NT2/D1 (cell line): Measurements from ENCODE around the gene CD2.

Experiments used
- DNase-seq: peaks from one replicate; pipeline ENCODE4 v3.0.0-alpha.2; 2011; ENCODE audit warnings: low read depth, low spot score
- H3K27me3 ChIP-seq: 2 replicates; pipeline ENCODE4 v1.6.0; 2011; ENCODE audit warnings: mild to moderate bottlenecking; ENCODE audit not compliant: insufficient read length, insufficient read depth
- H3K36me3 ChIP-seq: 2 replicates; pipeline ENCODE4 v1.6.1; 2011; ENCODE audit warnings: mild to moderate bottlenecking, low read length, mixed read lengths; ENCODE audit not compliant: insufficient read depth, insufficient read length
- H3K4me1 ChIP-seq: 2 replicates; pipeline ENCODE4 v1.5.1; 2011; ENCODE audit not compliant: insufficient read depth, insufficient read length
- H3K4me3 ChIP-seq: 2 replicates; pipeline ENCODE4 v1.5.1; 2011; ENCODE audit warnings: low read depth; ENCODE audit not compliant: insufficient read length
- H3K9ac ChIP-seq: 2 replicates; pipeline ENCODE4 v1.6.0; 2011; ENCODE audit warnings: low read depth; ENCODE audit not compliant: insufficient read length
- H3K9me3 ChIP-seq: 2 replicates; pipeline ENCODE4 v1.5.1; 2011; ENCODE audit warnings: mild to moderate bottlenecking, low read length; ENCODE audit not compliant: insufficient read depth
- SUZ12 ChIP-seq: IDR thresholded peaks from 2 replicates; pipeline ENCODE4 v1.6.1; 2011; ENCODE audit not compliant: insufficient read length, insufficient read depth; ENCODE audit errors: extremely low read depth
- YY1 ChIP-seq: IDR thresholded peaks from 2 replicates; pipeline ENCODE4 v1.6.1; 2011; ENCODE audit not compliant: insufficient read length, insufficient read depth
- ZNF274 ChIP-seq: IDR thresholded peaks from 2 replicates; pipeline ENCODE4 v1.6.1; 2011; ENCODE audit warnings: mild to moderate bottlenecking, low read depth, low read length

The CD2 gene, protein sequence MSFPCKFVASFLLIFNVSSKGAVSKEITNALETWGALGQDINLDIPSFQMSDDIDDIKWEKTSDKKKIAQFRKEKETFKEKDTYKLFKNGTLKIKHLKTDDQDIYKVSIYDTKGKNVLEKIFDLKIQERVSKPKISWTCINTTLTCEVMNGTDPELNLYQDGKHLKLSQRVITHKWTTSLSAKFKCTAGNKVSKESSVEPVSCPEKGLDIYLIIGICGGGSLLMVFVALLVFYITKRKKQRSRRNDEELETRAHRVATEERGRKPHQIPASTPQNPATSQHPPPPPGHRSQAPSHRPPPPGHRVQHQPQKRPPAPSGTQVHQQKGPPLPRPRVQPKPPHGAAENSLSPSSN

GRCh38 chr1:116754198-116754977 lies at the start of gene CD2:
Gene CD2 (plus strand): TSS chr1:116754430. CDS start chr1:116754493, 63 bp downstream.
- Histone ChIP-seq H3K9ac (no peak within 1 kb of the TSS), H3K4me3 (no peak within 1 kb of the TSS), H3K27me3 (no peaks in the 10 kb centered on the region), H3K36me3 (no peaks in the 10 kb centered on the region), H3K9me3 (peaks cover 10% of the 10 kb centered on the region), H3K4me1 (no peaks in the 10 kb centered on the region)
- DNase-seq: no peak
- TF ChIP-seq YY1 (no peak), ZNF274 (no peak), SUZ12 (no peak)

GRCh38 chr1:116706123-116706522 lies 48.1 kb upstream of the CD2 start:
- no peak for TF ChIP-seq ZNF274
- TF ChIP-seq SUZ12: no peak
- no peak for TF ChIP-seq YY1
- H3K36me3 ChIP-seq: no peaks in the 10 kb centered on the region
- H3K9me3 ChIP-seq: peaks cover 18% of the 10 kb centered on the region; the same call in 1 of the 2 replicates
- DNase-seq: no peak
- H3K4me1 ChIP-seq: peaks cover 7% of the 10 kb centered on the region
- H3K4me3 ChIP-seq: no peak overlapping the region
- H3K27me3 ChIP-seq: no peaks in the 10 kb centered on the region
- no peak overlapping the region for H3K9ac ChIP-seq

DNA sequence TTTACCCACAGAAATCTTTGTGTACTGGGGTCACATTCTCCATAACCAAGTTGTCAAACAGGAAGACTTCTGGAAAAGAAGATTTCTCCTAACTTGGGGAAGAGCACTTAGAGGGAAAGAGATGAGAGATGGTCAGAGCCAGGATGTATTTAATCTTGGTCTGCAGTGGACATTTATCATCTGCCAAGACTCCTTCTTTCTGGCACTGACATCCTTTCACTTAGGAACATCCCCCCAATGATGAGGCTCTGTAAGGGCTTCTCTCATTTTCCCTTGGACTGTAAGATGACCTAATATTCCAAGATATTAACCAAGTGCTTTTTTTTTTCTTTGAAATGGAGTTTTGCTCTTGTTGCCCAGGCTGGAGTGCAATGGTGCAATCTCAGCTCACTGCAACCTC lies 47.4 kb upstream of the CD2 start:
- TF ChIP-seq YY1 (no peak), ZNF274 (no peak), SUZ12 (no peak)
- H3K4me1 ChIP-seq: peaks cover 11% of the 10 kb centered on the region
- no peak overlapping the region for H3K4me3 ChIP-seq
- peaks cover 18% of the 10 kb centered on the region; the same call in 1 of the 2 replicates for H3K9me3 ChIP-seq
- H3K36me3 ChIP-seq: no peaks in the 10 kb centered on the region
- DNase-seq: no peak
- no peaks in the 10 kb centered on the region for H3K27me3 ChIP-seq
- H3K9ac ChIP-seq: no peak overlapping the region

DNA sequence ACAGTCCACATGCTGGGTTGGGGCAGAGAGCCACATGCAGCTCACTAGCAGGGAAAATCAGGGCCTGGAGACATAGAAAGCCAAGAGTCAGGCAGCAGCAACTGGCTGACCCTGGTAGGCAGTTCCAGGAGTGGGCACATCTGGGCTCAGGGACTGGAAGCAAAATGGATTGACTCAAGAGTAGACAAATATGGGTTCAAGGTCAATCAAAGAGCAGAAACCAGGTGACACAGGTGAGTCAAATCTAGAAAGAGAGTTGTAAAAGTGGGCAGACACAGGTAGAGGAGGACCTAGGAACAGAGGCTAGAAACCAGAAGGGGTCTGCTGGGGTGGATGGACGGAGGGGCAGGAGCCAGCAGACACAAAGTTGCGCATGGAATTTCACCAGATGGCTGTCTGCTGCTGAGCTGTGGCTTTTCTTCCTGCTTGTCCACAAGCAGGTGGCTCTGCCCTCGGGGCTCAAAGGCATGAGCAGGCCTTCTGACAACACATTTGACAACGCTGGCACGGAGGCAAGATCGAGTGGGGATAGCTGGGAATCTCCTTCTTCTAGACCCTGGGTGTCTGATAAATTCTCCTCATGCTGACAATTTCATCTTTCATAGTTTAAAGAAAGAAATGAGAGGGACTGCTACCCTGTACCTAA lies 45.9 kb upstream of the CD2 start:
- Histone ChIP-seq H3K36me3 (no peaks in the 10 kb centered on the region), H3K4me3 (no peak overlapping the region), H3K9me3 (peaks cover 18% of the 10 kb centered on the region; the same call in 1 of the 2 replicates), H3K9ac (no peak overlapping the region), H3K27me3 (no peaks in the 10 kb centered on the region), H3K4me1 (peaks cover 14% of the 10 kb centered on the region)
- TF ChIP-seq SUZ12 (no peak), ZNF274 (no peak), YY1 (no peak)
- no peak for DNase-seq

DNA sequence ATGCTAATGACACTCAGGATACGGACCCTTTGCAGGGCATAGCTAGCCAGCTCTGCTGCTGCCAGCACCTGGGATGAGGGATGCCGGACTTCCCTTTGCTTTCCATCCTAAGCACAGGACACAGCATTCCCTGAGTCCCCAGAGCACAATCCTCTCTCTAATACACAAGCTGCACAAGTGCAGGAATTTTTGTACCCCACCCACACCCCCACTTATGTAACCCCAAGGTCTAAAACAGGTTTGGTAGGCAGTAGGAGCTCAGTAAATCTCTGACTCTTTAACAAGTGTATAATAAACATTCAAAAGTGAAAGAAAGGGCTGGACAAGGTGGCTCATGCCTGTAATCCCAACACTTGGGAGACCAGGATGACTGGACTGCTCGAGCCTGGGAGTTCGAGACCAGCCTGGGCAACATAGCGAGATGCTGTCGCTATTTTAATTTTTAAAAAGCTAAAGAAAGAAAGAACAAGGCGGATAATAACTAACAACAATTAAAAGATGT lies 44.5 kb upstream of the CD2 start:
- Histone ChIP-seq H3K36me3 (no peaks in the 10 kb centered on the region), H3K9ac (no peak overlapping the region), H3K27me3 (no peaks in the 10 kb centered on the region), H3K9me3 (peaks cover 18% of the 10 kb centered on the region; the same call in 1 of the 2 replicates), H3K4me1 (peaks cover 14% of the 10 kb centered on the region), H3K4me3 (no peak overlapping the region)
- no peak for DNase-seq
- TF ChIP-seq YY1: no peak
- TF ChIP-seq SUZ12: no peak
- no peak for TF ChIP-seq ZNF274

GRCh38 chr1:116710420-116711262 lies 43.6 kb upstream of the CD2 start:
- H3K9ac ChIP-seq: no peak overlapping the region
- H3K4me1 ChIP-seq: peaks cover 14% of the 10 kb centered on the region
- H3K9me3 ChIP-seq: peaks cover 23% of the 10 kb centered on the region
- TF ChIP-seq YY1: no peak
- TF ChIP-seq ZNF274: no peak
- TF ChIP-seq SUZ12: no peak
- H3K4me3 ChIP-seq: no peak overlapping the region
- DNase-seq: no peak
- no peaks in the 10 kb centered on the region for H3K27me3 ChIP-seq
- H3K36me3 ChIP-seq: no peaks in the 10 kb centered on the region
